HG02870 (cell line): ENCODE data around the gene ACAD9.

Source experiments
- ATAC-seq: cut with Tn5 transposase; IDR thresholded peaks from one replicate; pipeline ENCODE4 v1.9.1; 2021; ENCODE audit warnings: mild to moderate bottlenecking, moderate library complexity; ENCODE audit not compliant: unreplicated experiment

Gene ACAD9

DNA sequence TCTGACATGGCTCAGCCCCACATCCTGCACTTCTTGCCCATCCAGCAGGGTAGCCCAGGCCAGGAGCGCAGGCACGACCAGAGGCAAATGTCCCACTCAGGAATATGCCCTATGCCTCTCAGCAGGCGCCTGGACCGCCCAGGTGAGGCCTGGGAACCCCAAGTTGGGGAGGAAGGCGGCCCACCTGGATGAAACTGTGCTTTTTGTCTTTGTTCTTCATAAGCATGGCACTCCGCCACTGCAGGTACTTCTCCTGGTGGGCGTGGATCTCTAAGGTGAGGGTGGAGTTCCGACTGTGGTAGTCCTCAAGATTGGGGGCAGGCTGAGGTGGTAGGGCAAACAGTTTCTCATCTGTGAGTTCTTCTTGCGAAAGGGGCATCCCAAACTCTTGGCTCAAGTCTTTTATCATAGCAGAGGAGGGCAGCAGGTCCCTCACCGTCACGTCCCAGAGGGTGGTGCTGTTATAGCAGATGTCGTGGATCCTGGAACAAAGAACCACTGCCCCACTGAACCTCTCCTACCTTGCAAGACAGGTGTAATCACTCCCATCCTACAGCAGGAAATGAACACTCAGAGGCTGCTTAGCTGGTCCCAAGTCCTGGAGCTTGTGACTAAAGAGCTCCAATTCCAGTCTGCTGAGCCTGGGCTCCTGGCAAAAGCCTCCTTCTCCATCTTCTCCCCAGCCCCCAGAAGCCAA is 53.2 kb downstream of the ACAD9 start:
- no peak for ATAC-seq

DNA sequence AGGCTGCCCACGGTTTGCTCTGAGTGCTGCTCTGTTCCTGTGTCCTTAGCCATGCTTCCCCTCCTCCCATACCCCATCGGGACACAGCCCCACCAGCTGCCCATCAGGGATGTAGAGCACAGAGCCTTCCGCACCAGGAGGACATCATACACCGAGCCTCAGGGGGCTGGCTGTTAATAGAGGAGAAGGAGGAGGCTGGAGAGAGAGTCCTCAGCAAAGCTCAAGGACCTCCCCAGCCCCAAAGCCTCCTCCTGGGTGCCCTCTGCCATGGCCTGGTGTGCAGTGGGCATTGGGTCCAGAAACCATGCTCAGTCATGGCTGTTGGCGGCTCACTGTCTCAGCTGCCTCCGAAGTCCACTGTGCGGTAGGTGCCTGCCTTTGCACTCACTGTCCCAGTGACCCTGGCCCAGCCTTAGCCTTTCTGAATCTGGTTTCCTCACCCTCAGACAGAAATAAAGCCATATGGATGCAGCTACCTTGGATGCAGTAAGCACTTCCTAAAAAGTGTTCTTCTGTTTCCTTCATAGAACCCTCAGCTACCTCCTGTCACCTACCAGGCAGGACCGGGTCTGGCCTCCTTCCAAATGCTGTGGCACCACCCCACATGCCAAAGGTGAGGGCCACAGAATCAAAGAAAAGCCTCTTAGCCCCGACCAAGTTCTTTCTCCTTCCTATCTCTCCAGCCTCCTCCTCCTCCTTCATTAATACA is 53.9 kb downstream of the ACAD9 start:
- no peak for ATAC-seq

DNA sequence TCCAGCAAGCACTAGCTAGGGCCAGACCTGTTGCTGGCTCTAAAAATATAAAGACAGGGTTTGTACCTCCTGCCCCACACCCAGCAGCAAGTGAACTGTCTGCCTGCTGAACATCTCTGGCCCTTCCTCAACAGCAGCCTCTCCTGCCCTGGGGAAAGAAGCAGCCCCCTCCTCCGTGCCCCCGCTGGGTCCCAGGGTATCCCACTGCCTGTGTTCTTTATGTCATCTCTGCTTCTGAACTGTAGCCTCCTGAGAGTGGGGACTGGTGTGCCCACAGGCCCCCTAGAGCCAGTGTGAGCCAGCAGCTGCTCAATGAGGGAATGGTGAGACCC is 54.5 kb downstream of the ACAD9 start:
- ATAC-seq: no peak

DNA sequence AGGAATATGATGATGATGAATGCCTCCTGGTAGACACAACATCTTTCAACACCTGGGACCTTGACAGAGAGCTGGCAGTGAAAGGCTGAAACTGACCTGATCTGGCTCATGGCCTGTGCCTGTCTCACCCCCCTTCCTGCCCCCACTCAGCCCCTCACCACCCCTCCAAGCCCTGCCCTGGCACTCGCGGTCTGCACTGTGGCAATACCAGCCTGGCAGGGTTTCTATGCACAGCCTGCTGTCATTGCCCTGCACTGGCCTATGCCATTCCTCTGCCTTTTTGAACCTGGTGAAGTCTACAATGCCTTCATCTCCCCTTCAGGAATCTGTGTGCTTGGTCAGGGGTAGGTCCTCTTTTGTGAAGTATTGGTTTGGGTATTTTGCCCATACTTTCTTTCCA is 56.5 kb downstream of the ACAD9 start:
- ATAC-seq: no peak

DNA sequence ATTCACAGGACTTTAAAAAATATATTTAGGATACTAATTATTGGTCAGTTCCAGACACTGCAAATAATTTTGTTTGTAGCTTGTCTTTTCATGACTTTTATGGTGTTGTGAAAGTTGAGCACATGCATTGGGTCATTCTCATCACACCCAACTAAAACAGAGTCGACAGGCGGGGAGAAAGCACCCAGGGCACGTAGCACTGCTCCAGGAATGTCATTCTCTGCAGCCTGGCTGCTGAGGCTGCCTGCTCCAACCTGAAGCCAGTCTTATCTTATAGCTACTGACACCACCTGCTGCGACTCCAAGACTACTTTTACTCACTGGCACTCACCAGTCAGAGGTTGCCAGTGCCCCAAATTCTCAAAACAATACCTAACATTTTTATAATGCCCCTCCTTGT is 56.9 kb downstream of the ACAD9 start:
- ATAC-seq: no peak

DNA sequence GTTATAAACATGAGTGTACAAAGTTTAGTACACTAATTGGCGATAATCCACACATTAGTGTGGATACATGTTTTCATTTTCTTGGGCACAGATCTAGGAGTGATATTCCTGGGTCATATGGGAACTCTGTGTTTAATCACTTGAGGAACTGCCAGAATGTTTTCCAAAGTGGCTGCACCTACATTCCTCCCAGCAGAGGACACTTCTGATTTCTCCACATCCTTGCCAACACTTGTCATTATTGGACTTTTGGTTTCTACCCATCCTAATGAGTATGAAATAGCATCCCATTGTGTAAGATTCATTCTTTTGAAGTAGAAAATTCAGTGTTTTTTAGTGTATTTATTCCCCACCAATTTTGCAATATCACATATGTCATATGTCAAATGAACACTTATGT is 60.8 kb downstream of the ACAD9 start:
- ATAC-seq: no peak

DNA sequence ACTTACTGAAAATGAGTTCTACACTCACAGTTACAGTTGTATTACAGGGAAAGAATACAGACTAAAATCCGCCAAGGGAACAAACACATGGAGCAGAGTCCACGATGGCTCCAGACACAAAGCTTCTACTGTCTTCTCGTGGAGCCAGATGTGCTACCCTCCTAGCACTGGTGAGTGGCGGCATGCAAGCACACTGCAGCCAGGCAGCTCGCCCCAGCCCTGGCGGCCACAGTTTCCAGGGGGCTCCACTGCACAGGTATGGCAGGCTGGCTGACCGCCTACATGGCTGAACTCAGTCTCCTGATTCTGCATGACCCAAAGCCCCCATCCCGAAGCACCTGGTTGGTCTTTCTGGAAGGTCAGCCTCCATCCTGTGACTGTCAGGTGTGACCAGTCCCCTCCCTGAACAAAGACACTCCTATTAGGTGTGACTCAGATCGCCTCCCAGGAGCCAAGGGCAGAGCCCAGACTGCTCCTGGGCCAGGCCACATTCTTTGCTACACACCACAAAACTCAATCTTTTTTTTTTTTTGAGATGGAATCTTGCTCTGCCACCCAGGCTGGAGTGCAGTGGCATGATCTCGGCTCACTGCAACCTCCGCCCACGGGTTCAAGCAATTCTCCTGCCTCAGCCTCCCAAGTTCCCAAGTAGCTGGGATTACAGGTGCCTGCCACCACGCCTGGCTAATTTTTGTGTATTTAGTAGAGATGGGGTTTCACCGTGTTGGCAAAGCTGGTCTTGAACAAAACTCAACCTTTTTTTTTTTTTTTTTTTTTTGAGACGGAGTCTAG is 62.9 kb downstream of the ACAD9 start:
- ATAC-seq: no peak

DNA sequence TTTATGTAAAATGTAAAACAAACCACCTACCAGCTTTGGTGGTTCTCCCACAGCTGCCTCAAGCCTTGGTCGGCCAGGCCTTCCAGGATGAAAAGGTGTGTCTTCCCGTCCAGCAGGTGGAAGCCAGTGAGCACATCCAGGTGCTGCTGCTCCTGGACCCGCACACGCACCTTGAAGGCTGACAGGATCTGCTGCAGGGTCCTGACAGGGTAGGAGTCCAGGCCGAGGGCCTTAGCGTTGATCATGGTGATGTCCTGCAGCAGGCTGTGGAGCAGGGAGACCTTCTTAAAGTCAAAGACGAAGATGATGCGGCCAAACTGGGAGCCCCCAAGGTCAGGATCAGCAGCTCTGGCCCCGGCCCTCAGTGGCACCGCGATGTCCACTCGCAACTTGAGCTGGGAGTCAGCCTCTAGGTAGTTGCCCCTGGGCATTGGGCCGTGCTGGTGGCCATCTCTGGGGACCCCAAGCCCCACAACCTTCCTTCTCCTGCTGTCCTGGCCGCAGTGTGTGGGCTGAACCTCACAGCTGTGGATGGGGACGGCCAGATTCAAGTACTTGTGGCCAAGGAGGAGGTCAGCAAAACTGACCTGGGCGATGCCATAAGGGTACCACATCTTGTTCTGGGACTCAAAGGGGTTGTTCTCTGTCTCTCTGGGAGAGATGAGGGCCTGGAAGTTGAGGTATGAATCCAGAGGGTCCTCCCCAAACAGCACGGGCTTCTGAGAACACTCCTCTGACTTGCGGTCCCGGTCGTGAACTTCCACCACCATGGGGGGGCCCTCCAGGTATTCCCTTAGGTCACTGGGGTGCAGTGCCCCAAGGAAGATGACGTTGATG is 65.8 kb downstream of the ACAD9 start:
- ATAC-seq: no peak

DNA sequence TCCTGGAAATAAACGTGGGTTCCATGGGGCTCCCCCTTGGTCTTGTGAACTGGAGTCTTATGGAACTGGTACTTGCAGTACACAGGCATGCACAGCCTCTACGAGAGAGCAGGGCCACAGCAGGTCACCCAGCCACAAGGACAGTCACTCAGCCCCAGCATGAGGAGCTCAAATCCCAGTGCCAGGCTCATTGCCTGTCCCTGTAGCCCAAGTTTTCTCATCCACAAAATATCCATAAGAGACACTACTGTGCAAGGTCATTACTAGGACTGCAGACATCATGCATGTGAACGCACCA is 66.4 kb downstream of the ACAD9 start:
- no peak for ATAC-seq

DNA sequence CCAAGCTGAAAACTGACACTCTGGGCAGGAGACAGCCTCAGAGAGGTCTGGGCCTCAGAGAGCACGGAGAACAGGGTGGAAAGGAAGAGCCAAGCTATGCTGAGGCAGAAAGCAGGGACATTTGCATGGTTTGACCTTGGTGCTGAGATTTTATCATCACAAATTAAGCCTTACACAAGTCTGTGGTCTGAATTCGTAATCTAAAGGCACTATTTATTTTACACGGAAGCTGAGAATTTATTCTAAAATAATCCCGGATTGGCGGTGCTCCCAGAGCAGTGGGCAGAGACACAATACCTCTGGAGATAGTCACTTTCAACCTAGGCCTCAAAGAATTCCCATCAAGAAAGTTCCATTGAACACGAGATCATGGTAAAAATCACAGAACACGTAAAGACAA is 67.0 kb downstream of the ACAD9 start:
- no peak for ATAC-seq

DNA sequence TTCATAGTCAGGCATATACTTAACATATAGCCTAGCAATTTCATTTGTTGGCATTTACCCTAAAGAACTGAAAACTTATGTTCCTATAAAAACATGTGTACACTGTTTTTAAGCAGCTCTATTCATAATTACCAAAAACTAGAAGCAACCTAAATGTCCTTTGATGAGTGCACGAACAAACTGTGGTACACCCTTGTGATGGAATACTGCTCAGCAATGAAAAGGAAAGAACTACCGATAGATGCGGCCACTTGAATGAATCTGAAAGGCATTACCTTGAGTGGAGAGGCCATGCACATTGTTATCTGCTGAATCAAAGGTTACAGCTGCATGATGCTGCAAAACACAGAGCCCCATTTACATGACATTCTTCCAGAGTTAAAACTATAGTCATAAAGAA is 69.7 kb downstream of the ACAD9 start:
- no peak for ATAC-seq

DNA sequence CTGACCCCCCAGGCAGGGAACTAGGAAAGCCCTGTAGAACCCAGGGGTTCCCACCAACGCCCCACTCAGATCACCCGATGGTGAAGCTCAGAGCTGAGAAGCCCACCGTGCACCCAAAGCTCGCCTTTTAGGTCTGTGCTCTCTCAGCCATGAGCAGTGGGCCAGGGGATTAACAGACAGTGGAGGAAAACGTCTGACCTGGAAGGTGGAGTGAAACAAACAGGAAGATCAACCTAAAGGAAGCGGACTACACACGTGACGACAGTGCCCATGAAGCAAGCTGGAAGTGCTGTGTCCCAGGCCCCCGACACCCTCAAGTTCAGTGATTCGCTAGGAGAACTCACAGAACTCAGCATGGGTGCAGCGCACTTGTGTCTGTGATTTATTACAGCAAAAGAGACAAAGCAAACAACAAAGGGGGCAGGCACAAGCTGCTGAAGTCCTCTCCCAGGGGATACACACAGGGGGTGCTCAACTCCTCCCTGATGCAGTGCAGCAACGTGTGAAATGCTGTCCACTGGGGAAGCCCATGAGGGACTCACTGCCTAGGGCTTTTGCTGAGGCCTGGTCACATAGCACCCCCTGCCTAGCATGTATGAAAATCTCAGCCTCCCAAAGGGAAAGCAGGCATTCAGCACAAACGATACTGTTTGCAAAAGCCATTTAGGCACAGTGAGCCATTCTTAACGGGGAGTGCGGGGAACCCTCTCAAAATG is 71.0 kb downstream of the ACAD9 start:
- no peak for ATAC-seq

DNA sequence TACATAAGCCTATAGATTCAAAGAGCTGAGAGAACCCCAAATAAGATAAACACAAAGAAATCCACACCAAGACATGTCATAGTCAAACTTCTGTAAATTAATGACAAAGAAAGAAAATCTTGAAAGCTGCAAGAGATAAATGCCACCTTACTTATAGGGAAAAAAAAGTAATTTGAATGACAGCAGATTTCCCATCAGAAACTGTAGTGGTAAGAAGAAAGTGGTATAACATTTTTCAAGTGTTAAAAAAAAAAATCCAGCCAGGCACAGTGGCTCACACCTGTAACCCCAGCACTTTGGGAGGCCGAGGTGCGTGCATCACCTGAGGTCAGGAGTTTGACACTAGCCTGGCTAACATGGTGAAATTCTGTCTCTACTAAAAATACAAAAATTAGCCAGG is 77.0 kb downstream of the ACAD9 start:
- ATAC-seq: no peak
